Mucosa of gallbladder (tissue), 1 donor: ENCODE results near the gene ADGRA1. TPM values are rescaled to one million over a fixed set of nuclear protein-coding genes. Genes with fewer than 3 reads are reported as not detected.
"Not testable (repeated sequence)": the region's sequence is repeated elsewhere in the genome, so short reads cannot be mapped to it uniquely, and the experiment has no call there.

Experiments used
- DNase-seq: peaks from one replicate; pipeline ENCODE4 v3.0.0-alpha.2; 2020; ENCODE audit warnings: low spot score
- total RNA-seq: library from RNA; stranded (reverse); gene quantifications from one replicate; pipeline ENCODE4 v1.2.1, GENCODE V29; 2021
- donor health status: DM: no; HTN: no; CAD: no.

The ADGRA1 gene
- total RNA-seq, 1 donor from 2014 or later, result not detected

DNA sequence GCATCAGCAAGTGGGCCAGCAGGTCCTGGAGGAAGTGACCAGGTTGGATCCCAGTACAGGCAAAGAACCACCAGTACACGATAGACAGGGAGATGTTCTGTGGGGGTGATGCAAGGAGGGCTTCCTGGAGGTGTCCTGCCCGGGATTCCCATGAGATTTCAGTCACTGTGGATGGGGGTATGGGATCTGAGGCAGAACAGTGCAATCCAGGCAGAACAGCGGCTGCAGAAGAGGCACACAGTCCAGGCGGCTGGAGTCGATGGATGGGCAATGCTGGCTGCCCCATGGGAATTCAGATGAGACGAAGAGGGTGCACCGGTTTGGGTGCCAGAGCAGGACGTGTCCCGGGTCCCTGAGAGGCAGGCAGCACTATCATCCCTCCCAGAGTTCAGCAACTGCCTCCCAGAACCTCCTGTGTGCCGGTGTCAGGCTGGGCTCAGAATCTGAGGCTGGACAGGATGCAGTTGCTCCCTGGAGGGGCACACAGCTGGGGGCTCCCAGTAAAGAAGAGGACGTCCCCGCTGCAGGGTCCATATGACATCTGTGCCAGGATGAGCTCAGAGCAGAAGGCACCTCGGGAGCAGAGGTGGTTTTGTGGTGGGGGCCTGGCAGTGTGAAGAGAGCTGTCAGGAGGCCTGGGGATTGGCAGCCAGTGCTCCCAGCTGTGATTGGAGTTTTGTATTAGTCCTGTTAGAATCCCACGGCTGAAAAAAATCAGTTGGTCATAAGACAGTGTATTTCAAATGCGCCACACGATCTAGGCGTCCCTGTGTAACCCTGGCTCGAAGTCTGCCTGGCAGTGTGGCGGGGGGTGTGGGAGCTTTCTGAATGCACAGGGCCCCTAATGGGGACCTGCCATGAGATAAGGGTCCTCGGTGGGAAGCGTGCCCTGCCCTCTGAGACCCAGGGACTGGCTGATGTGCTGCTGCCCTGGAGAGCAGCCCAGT is 75.5 kb downstream of the ADGRA1 start:
- DNase-seq, result no peak

DNA sequence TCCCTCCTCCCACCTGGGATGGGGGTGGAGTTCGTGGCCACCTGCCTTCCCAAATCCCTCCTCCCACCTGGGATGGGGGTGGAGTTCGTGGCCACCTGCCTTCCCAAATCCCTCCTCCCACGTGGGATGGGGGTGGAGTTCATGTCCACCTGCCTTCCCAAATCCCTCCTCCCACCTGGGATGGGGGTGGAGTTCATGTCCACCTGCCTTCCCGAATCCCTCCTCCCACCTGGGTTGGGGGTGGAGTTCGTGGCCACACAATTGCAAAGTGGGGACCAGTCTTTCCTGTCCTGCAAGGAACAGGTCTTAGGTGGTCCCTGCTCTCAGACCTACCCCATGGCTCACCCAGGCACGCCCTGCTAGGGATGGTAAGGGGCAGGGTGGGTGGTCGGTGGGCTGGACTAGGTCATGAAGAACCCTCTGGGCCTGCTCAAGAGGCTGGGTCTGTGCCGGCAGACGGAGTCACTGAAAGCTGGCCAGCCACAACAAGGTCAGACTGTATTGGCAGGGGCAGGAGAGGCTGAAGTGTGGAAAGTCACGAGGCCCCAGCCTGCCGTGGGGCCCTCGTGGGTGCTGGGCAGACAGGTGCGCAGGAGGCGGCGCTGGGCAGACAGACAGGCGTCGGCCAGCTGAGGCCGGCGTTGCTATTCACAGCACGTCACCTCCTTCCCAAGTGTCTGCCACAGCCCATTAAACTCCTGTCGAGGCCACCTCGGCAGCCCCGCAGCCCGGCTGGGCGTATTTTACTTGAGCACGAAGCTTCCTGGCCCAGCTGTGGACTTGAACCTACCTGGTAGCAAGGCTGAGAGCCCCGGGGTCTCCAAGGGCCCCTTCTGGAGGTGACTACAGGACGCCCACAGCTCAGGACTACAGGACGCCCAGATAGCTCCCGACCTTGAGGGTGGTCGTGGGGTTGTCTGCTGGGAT is 76.4 kb downstream of the ADGRA1 start:
- DNase-seq, result no peak

DNA sequence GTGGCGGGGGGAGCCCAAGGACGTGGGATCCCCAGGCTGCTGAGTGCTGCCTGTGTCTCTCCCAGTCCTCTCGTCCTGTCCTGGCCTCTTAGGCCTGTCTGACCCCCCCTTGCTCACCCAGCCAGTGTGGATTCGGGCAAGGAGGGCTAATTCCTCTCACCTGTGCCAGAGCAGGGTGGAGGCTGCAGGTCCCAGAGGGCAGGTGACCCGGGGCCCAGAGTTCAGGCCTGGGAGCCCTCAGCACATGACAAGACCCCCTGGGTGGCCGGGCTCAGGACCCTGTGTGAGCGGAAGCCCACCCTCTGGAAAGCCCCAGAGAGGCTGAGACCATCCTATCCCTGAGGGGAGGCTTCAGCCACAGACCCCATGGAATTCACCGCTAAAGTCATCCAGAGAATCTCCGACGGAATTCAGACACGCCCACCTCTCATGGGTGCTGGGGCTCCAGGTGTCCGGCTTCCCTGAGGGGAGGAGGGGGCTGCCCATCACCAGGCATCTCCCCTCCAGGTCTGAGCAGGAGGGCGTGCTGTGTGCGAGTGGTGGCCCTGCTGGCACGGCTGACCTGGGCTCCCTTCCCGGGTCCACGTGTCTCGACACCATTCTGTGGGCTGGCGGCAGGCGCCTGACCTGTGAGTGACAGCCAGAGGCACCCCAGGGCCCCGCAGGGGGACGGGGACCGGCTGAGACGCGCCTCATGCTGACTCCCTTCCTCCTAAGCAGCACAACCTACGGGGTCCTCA is 77.3 kb downstream of the ADGRA1 start:
- no peak for DNase-seq

DNA sequence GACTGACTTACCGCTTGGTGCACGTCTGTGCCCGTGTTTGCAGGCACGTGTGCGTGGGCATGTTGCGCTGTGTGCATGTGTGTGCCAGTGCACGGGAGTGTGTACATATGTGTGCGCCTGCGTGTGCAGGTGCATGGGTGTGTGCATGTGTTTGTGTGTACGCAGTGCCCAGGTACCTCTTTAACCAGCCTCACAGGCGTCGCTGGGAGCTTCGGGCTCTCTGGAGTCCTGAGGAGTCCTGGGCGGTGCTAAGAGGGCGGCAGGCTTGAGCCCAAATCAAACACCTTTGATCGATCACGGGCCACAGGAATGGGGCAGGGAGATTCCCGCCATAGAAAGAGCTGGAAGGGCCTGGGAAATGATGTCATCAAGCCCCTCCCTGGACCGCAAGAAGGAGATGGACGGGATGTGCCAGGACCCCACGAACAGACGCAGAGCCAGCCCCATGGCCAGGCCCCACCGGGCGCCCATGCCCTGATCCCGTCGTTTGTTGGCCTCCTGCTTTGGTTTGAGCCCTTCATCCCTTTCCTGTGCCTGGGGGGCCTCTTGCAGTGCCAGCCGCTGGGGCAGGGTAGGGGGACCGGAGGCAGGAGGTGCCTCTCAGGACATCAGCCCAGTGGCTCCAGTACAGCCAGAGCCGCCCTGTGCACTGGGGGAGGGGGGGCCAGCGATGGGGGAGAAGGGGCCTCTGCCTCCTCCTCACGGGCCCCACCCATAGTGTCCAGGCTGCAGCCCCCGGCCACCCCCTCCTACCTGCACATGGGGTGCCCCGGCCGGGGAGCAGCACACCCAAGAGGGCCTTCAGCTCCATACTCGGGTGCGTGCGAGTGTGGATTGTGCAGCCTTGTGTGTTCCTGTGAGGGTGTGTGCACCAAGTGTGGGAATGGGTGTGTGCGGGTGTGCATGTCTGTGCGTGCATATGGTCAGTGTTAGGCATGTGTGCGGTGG is 78.1 kb downstream of the ADGRA1 start:
- DNase-seq, result no peak

GRCh38 chr10:133166504-133166827 is 78.7 kb downstream of the ADGRA1 start:
- DNase-seq, result no peak

GRCh38 chr10:133166828-133167692 is 79.3 kb downstream of the ADGRA1 start:
- DNase-seq, result no peak

DNA sequence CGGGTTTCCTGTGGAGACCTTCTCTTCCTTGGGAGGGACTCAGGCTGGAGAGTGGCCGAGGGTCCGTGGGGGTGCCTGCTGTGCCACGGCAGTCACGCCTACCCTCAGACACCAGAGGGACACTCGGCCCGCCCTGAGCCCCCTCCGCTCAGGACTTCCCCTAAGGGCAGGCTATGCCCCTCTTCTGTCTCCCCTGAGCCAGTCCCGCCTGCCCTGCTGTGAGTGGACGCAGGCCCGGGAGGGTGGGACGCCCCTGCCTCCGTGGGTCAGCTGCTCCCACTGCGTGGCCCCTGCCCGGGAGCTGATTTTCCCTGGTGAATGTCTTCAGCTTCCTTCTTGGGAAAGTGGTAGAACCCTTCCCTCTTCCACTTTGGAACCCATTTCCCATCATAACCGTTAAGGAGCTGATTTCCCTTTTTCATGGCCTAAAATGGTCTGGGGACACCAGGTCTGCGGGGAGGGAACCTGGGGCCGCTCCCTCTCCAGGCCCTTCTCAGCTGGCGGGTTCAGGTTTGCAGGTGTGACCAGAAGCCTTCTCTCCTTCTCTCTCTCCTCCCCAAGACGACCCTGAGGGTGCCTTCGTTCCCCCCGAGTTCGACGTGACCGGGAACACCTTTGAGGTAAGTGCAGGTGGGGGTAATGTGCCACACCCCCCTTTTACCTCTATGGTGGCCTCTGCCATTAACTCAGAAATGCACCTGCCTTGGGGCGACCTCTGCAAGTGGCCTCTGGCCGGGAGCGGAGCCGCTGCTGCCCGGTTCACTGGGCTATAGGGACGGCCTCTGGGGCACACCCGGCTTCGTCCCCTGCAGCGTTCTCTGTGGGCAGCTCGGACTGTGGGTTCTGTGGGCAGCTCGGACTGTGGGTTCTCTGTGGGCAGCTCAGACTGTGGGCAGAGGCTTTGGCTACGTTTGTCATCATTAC is 80.2 kb downstream of the ADGRA1 start:
- DNase-seq, result no peak

- no peak for DNase-seq
Measured at GRCh38 chr10:133168617-133169031, 80.9 kb downstream of the ADGRA1 start.

- no peak for DNase-seq
Measured at GRCh38 chr10:133169173-133169947, 81.6 kb downstream of the ADGRA1 start.

- no peak for DNase-seq
Measured at GRCh38 chr10:133170092-133170491, 82.4 kb downstream of the ADGRA1 start.

DNA sequence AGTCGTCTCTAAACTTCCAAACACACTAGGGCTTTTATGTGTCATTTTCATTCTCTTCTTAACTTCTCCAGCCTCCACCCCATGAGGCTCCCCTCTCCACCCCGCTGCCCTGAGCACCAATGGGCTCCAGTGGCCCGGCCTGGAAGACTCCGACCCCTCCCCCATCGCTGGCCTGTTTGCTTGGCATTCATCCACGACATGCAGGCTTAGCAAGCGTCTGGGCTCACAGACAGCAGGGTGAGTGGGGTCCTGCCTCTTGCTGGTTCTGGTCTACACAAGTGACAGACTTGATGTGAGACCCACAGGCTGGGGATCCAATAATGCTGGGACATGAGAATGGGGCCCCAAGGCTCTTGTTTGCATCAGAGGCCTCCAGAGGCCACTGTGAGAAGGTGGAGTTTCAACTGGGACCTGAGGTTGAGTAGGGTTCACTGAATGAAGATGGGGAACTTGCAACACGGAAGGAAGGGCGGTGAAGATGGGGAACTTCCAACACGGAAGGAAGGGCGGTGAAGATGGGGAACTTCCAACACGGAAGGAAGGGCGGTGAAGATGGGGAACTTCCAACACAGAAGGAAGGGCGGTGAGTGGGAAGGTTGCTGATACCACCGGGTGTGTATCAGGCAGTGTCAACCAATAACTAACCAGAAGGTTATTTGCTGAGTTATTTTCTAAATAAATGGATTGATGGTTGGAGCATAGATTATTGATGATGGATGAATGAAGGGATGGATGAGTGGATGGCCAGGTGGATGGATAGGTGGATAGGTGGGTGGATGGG is 86.3 kb downstream of the ADGRA1 start:
- DNase-seq, result no peak

DNA sequence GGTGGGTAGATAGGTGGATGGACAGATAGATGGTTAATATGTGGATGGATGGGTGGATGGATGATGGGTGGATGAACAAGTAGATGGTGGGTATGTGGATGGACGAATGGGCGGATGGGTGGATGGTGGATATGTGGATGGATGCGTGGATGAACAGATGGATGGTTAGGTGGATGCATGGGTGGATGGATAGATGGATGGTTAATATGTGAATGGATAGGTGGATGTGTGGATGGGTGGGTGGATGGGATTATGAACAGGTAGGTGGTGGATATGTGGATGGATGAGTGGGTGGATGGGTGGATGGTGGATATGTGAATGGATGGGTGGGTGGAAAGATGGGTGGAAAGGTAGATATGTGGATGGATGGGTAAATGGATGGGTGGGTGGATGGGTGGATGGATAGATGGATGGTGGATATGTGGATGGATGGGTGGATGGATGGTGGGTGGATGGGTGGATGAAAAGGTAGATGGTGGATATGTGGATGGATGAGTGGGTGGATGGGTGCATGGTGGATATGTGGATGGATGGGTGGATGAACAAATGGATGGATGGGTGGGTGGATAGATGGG is 87.1 kb downstream of the ADGRA1 start:
- no peak for DNase-seq

DNA sequence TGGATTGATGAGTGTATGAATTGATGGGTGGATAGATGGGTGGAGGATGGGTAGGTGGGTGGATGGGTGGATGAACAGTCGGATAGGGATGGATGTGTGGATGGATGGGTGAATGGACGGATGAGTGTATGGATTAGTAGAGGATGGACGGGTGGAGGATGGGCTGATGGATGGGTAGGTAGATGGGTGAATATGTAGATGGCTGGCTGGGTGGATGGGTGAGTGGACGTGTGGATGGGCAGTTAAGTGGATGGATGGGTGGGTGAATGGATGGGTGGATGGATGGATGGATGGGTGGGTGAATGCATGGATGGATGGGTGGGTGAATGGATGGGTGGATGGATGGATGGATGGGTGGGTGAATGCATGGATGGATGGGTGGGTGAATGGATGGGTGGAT is 87.9 kb downstream of the ADGRA1 start:
- DNase-seq, result not testable (repeated sequence)

- no peak for DNase-seq
Measured at GRCh38 chr10:133176546-133176945, 88.8 kb downstream of the ADGRA1 start.

DNA sequence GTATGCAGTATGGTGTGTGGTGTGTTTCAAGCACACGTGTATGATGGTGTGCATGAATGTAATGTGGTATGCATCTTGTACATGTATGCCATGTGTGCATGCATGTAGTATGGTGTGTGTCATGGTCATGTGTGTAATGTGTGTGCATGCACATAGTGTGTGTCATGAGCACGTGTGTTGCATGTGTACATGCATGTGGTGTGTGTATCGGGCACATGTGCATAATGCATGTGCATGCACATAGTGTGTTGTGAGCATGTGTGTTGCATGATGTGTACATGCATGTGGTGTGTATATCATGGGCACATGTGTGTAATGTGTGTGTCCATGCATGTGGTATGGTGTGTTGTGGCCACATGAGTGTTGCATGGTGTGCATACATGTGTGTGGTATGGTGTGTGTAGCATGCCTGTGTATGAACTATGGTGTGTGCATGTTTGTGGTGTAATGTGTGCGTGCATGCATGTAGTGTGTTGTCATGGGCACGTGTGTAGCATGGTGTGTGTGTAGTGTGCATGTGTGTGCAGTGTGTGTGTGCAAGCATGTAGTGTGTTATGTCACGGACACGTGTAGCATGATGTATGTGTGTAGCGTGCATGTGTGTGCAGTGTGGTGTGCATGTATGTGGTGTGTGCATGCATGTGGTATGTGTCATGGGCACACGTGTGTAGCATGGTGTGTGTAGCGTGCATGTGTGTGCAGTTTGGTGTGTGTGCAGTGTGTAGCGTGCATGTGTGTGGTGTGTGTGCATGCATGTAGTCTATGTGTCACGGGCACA is 89.8 kb downstream of the ADGRA1 start:
- no peak for DNase-seq
